A549 (cell line): ENCODE measurements around the gene BRAF.

Experiments used
- EHMT2 ChIP-seq: fragments of 200-600 bp; sonication (generic); IDR thresholded peaks from 2 replicates; pipeline ENCODE4 v1.6.1; 2016; ENCODE audit warnings: antibody characterized with exemption, low read depth, mild to moderate bottlenecking, moderate library complexity
- MYC ChIP-seq: IDR thresholded peaks from 2 replicates; pipeline ENCODE4 v1.6.1; 2012; ENCODE audit warnings: mild to moderate bottlenecking, inconsistent platforms, low read length, improper control_type of control experiment, borderline replicate concordance
- NR3C1 ChIP-seq: fragments of >200 bp; sonication (Bioruptor Twin); formaldehyde crosslinking; IDR thresholded peaks from 3 replicates; pipeline ENCODE4 v1.6.1; 2017
- SREBF2 ChIP-seq: fragments of 450-650 bp; IDR thresholded peaks from 2 replicates; pipeline ENCODE4 v1.6.1; 2014; ENCODE audit warnings: mild to moderate bottlenecking, moderate library complexity
- TF ChIP-seq, protein P1 (sequence below): fragments of >200 bp; sonication (Bioruptor Twin); formaldehyde crosslinking; IDR thresholded peaks from 3 replicates; pipeline ENCODE4 v1.5.1; 2016

DNA sequence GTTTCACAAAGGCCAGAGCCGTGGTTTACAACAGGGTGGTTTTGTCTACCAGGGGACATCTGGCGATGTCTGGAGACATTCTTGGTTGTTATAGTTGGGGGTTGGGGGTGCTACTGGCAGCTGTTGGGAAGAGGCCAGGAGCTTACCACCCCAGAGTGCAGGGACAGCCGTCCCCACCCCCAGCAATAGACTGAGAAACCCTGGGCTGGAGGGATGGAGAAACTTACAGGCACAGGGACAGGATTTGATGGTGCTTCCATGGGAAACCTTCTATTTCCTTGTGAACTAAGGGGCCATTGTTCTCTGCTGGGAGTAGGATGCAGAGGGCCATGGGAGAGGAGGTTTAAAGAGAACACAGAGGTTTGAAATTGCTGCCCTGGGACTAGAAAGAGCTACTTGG is 241.1 kb downstream of the BRAF start:
- TF ChIP-seq EHMT2 (no peak), MYC (no peak), NR3C1 (no peak), SREBF2 (no peak)
- TF ChIP-seq, protein P1, sequence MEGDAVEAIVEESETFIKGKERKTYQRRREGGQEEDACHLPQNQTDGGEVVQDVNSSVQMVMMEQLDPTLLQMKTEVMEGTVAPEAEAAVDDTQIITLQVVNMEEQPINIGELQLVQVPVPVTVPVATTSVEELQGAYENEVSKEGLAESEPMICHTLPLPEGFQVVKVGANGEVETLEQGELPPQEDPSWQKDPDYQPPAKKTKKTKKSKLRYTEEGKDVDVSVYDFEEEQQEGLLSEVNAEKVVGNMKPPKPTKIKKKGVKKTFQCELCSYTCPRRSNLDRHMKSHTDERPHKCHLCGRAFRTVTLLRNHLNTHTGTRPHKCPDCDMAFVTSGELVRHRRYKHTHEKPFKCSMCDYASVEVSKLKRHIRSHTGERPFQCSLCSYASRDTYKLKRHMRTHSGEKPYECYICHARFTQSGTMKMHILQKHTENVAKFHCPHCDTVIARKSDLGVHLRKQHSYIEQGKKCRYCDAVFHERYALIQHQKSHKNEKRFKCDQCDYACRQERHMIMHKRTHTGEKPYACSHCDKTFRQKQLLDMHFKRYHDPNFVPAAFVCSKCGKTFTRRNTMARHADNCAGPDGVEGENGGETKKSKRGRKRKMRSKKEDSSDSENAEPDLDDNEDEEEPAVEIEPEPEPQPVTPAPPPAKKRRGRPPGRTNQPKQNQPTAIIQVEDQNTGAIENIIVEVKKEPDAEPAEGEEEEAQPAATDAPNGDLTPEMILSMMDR = no peak
